ENCODE results near the gene MGAT5.

The MGAT5 gene

GRCh38 chr2:134499307-134499926, 245.5 kb downstream of the MGAT5 start:
- no peak overlapping the region for H3K4me2 ChIP-seq
- no peaks in the 10 kb centered on the region for H3K4me1 ChIP-seq (ENCODE audit: low read depth, poor library complexity, severe bottlenecking)
- no peak overlapping the region for H3K27ac ChIP-seq
- no peak overlapping the region for H2AFZ ChIP-seq (ENCODE audit: low read depth)
- H3K9ac ChIP-seq = no peak overlapping the region
- TF ChIP-seq CTCF (conservative IDR thresholded peaks at IDR 0.05; ENCODE audit: low read depth, low read length) = no peak
- H3K27me3 ChIP-seq (ENCODE audit: insufficient read depth, low read depth) = no peaks in the 10 kb centered on the region
- no peaks in the 10 kb centered on the region for H3K79me2 ChIP-seq (ENCODE audit: insufficient read depth, low read depth)
- no peak overlapping the region for H3K4me3 ChIP-seq (IDR thresholded peaks at IDR 0.05; ENCODE audit: insufficient read depth, low read depth, low read length)
- no peaks in the 10 kb centered on the region for H4K20me1 ChIP-seq (ENCODE audit: insufficient read depth)
- H3K36me3 ChIP-seq (ENCODE audit: insufficient read depth) = no peaks in the 10 kb centered on the region

- H3K4me1 ChIP-seq (ENCODE audit: low read depth, poor library complexity, severe bottlenecking) = no peaks in the 10 kb centered on the region
- H3K9ac ChIP-seq = no peak overlapping the region
- H3K27me3 ChIP-seq (ENCODE audit: insufficient read depth, low read depth) = no peaks in the 10 kb centered on the region
- H2AFZ ChIP-seq (ENCODE audit: low read depth) = no peak overlapping the region
- no peaks in the 10 kb centered on the region for H3K79me2 ChIP-seq (ENCODE audit: insufficient read depth, low read depth)
- no peak for TF ChIP-seq CTCF (conservative IDR thresholded peaks at IDR 0.05; ENCODE audit: low read depth, low read length)
- no peak overlapping the region for H3K4me3 ChIP-seq (IDR thresholded peaks at IDR 0.05; ENCODE audit: insufficient read depth, low read depth, low read length)
- H4K20me1 ChIP-seq (ENCODE audit: insufficient read depth) = no peaks in the 10 kb centered on the region
- no peak overlapping the region for H3K27ac ChIP-seq
- H3K4me2 ChIP-seq = no peak overlapping the region
- no peaks in the 10 kb centered on the region for H3K36me3 ChIP-seq (ENCODE audit: insufficient read depth)
Measured at GRCh38 chr2:134500211-134500935, 246.5 kb downstream of the MGAT5 start.

- Histone ChIP-seq H2AFZ (ENCODE audit: low read depth) (no peak overlapping the region), H3K79me2 (ENCODE audit: insufficient read depth, low read depth) (no peaks in the 10 kb centered on the region), H3K4me1 (ENCODE audit: low read depth, poor library complexity, severe bottlenecking) (no peaks in the 10 kb centered on the region), H3K36me3 (ENCODE audit: insufficient read depth) (no peaks in the 10 kb centered on the region), H3K27me3 (ENCODE audit: insufficient read depth, low read depth) (no peaks in the 10 kb centered on the region), H4K20me1 (ENCODE audit: insufficient read depth) (no peaks in the 10 kb centered on the region), H3K4me2 (no peak overlapping the region), H3K27ac (no peak overlapping the region), H3K9ac (no peak overlapping the region), H3K4me3 (IDR thresholded peaks at IDR 0.05; ENCODE audit: insufficient read depth, low read depth, low read length) (no peak overlapping the region)
- no peak for TF ChIP-seq CTCF (conservative IDR thresholded peaks at IDR 0.05; ENCODE audit: low read depth, low read length)
Measured at GRCh38 chr2:134501476-134502091, 247.7 kb downstream of the MGAT5 start.

- no peaks in the 10 kb centered on the region for H3K79me2 ChIP-seq (ENCODE audit: insufficient read depth, low read depth)
Measured at GRCh38 chr2:134502104-134502503, 248.2 kb downstream of the MGAT5 start.

More at GRCh38 chr2:134502104-134502503, 248.2 kb downstream of the MGAT5 start:
- Histone ChIP-seq H3K4me1 (ENCODE audit: low read depth, poor library complexity, severe bottlenecking) (no peaks in the 10 kb centered on the region), H3K36me3 (ENCODE audit: insufficient read depth) (no peaks in the 10 kb centered on the region), H3K4me2 (no peak overlapping the region), H3K9ac (no peak overlapping the region), H3K27ac (no peak overlapping the region), H3K27me3 (ENCODE audit: insufficient read depth, low read depth) (no peaks in the 10 kb centered on the region), H4K20me1 (ENCODE audit: insufficient read depth) (no peaks in the 10 kb centered on the region), H2AFZ (ENCODE audit: low read depth) (no peak overlapping the region), H3K4me3 (IDR thresholded peaks at IDR 0.05; ENCODE audit: insufficient read depth, low read depth, low read length) (no peak overlapping the region)
- TF ChIP-seq CTCF (conservative IDR thresholded peaks at IDR 0.05; ENCODE audit: low read depth, low read length) = no peak
